NCI-H1048 (cell line): ENCODE measurements around the gene GRB7.
"Not testable (repeated sequence)": the region's sequence is repeated elsewhere in the genome, so short reads cannot be mapped to it uniquely, and the experiment has no call there.

Source experiments
- DNase-seq: peaks from one replicate; lab custom pipeline; 2025; lab: John Stamatoyannopoulos, UW

GRB7 gene

DNA sequence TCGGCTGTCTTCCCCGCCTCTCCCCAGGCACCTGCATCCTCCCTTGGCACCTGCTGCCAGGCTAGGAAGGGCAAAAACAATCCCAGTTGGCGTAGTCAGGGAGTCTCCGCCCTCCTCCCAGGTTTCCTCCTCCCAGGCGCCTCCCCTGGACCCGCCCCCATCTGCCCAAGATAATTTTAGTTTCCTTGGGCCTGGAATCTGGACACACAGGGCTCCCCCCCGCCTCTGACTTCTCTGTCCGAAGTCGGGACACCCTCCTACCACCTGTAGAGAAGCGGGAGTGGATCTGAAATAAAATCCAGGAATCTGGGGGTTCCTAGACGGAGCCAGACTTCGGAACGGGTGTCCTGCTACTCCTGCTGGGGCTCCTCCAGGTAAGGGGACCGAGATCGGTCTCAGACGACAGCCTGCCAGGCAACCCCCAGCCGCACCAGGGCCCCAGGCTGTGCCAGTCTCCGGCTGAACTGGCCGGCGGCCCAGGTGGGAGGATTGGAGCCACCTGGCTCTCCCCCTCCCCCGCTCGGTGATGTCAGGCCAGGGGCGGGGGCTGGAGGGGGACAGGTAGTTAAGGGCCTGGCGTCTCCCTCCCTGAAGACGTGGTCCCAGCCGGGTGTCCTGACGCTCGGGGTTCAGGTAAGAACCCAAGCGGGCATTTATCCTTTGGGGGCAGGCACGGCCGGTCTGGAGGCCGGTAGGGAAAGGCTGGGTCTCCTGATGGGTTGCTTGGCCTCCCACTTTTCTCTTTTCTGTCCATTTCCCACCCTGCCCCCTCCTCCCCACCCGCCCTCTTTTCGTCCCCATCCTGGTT is at the start of gene GRB7:
Gene GRB7, plus strand, starts transcription at position 179 of the 808 bp plus-strand sequence. CDS start 4,364 bp downstream, outside the sequence.
- no peak for DNase-seq

DNA sequence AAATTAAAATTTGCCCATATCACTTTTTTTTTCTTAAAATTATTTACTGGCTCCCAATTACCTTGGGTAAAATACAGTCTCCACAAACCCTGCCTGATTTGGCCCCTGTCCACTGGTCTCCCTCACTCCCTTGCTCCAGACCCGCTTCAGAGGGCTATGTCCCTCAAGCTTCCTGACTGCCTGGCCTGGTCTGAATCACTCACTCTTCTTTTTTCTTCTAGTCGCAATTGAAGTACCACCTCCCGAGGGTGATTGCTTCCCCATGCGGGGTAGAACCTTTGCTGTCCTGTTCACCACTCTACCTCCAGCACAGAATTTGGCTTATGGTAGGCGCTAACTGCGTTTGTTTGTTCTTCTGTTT is 49.3 kb upstream of the GRB7 start:
- DNase-seq = no peak

DNA sequence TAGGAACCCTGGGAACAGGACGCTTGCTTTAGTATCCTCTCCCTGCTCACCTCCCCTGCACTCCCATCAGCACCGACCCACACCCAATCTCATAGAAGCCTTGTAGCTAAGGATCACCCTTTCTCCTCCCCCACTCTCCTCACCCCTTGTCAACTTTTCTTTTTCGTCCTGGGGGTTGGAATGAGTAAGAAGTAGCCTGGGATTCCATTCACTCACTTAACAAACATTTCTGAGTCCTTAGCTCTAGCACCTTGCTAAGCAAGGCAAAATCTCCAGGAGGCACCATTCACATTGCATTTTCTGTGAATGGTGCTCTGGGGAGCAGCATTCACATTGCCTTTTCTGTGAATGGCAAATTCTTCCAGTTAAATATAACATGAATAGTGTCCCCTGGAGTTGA is 48.8 kb upstream of the GRB7 start:
- no peak for DNase-seq

DNA sequence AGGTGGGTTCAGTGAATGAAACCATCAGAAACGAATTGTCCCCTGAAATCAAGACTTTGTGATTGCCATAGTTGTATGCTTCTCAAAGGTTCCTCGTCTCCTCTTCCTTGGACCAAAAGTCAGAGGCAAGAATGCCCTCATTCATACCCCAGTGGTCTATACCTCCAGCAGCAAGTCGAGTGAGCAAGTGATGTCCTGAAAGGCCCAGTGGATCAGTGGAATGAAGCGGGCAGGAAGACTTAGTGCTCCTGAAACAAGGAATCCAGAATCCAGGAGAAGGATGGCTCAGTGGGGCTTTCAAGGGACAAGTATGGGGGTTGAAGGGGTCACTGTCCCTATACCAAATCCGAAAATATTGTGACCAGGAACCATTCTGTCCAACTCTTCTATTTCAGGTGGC is 43.1 kb upstream of the GRB7 start:
- DNase-seq = no peak

DNA sequence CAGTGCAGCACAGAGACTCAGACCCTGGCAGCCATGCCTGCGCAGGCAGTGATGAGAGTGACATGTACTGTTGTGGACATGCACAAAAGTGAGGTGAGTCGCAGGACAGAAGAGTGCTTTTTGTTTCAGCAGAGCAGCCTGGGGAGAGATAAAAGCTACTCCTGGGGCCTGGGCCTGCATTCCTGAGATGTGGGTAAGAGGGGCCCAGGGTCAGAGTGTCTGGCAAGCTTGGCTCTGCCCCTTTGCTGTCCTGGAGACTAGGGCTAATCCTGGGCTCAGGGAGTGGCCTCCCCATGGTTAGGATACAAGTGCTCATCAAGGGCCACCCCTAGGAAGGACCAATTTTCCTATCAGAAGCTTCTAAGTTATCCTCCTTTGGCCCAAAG is 42.7 kb upstream of the GRB7 start:
- DNase-seq = no peak

DNA sequence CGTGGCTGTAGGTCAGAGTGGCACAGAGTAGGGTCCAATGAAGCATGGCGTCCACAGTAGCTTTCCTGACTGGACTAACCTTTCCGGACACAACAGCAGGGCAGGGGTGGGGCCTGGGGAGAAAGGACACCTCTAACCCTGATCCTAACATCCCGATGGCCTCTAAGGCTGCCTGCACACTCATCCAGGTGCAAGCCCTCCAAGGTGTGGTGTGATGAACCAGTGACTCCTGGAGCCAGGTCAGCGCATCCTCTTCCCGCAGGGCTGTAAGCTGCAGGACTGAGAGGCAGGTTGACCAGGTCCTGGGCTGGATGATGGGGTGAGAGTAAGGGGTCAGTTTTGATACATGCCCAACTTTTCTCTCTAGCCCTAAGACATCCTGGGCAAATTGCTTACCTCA is 41.0 kb upstream of the GRB7 start:
- DNase-seq = no peak

DNA sequence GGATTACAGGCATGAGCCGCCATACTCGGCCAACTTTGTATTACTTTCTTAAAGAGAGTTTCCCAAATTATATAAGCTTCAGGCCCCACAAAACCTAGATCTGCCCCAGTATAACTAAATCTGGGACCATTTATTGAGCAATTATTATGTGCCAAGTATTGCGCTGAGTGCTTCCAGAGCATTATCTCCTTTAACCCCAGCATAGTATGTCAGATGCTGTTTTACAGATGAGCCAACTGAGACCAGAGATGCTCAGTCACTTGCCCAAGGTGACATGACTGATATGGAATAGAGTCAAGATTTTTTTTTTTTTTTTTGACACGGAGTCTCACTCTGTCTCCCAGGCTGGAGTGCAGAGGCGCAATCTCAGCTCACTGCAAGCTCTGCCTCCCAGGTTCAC is 39.8 kb upstream of the GRB7 start:
- no peak for DNase-seq

DNA sequence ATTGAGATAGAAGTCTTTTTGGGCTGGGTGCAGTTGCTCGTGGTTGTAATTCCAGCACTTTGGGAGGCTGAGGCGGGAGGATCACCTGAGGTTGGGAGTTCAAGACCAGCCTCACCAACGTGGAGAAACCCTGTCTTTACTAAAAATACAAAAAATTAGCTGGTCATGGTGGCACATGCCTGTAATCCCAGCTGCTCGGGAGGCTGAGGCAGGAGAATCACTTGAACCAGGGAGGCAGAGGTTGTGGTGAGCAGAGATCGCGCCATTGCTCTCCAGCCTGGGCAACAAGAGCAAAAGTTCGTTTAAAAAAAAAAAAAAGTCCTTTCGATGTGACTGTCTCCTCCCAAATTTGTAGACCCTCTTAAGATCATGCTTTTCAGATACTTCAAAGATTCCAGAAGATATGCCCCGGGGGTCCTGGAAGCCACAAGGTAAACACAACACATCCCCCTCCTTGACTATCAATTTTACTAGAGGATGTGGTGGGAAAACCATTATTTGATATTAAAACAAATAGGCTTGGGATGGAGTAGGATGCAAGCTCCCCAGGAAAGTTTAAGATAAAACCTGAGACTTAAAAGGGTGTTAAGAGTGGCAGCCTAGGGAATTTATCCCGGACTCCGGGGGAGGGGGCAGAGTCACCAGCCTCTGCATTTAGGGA is 38.5 kb upstream of the GRB7 start:
- not testable (repeated sequence) for DNase-seq

DNA sequence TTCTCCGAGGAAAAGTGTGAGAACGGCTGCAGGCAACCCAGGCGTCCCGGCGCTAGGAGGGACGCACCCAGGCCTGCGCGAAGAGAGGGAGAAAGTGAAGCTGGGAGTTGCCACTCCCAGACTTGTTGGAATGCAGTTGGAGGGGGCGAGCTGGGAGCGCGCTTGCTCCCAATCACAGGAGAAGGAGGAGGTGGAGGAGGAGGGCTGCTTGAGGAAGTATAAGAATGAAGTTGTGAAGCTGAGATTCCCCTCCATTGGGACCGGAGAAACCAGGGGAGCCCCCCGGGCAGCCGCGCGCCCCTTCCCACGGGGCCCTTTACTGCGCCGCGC is 38.0 kb upstream of the GRB7 start, which contains the start of gene ERBB2:
Gene ERBB2, plus strand, starts transcription at position 247 of the 330 bp plus-strand sequence. CDS start 175 bp downstream, outside the sequence.
- DNase-seq = no peak

DNA sequence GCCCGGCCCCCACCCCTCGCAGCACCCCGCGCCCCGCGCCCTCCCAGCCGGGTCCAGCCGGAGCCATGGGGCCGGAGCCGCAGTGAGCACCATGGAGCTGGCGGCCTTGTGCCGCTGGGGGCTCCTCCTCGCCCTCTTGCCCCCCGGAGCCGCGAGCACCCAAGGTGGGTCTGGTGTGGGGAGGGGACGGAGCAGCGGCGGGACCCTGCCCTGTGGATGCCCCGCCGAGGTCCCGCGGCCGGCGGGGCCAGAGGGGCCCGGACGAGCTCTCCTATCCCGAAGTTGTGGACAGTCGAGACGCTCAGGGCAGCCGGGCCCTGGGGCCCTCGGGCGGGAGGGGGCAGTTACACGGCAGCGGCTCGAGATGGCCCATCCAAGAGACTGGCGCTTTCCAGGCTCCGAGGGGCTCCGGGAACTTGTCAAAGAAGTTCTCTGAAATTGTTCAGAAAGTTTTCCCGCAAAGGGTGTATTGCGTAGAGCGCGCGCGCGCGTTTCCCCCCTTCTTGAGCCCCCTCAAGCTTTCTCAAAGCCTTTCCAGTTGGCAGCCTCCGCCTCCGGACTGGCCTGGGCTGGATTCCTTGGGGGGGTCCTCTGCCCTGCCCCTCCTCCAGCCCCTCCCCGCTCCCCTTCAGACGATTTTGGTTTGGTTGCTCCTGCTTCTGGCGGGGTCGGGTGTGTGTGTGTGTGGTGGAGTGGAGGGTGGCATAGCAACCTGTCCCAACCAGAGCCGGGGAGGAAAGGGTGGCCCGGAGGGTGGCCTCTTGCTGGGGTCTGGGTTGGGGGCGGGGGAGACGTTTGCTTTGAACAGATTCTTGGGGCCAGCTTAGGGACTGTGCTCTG is 37.4 kb upstream of the GRB7 start:
- no peak for DNase-seq

DNA sequence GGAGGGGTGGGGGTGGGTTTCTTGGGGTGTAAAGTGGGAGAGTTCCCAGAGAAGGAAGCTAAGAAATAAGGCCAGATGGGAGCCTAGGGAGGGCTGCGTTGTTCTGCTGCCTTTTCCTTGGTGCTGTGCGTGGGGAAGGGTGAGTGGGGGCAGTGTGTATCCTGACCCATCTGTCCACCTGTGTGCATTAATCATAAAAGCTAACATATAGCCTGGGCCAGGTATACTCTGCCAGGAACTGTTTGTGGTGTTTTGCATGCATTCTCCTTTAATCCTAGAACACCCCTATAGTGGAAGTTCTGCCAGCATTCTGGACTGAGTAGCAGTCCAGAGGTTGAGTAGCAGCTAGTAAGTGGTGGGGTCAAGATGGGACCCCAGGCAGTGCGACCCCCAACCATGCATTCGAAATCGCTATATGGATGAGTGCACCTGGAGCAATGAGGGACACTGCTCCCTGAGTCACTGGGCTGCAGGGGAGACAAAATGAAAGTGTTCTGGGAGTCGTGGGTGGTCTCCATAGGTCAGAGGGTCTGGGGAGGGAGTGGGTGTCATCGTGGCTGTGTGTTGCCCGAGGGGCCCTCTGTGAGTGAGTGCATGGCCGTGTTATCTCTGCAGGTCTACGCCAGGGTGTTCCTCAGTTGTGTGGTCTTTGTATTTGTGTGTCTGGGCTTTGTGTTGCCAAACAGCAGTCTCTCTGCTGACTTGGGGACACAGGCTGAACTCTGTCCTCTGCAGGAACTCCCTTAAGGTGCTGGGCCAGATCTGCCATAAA is 36.5 kb upstream of the GRB7 start:
- no peak for DNase-seq

DNA sequence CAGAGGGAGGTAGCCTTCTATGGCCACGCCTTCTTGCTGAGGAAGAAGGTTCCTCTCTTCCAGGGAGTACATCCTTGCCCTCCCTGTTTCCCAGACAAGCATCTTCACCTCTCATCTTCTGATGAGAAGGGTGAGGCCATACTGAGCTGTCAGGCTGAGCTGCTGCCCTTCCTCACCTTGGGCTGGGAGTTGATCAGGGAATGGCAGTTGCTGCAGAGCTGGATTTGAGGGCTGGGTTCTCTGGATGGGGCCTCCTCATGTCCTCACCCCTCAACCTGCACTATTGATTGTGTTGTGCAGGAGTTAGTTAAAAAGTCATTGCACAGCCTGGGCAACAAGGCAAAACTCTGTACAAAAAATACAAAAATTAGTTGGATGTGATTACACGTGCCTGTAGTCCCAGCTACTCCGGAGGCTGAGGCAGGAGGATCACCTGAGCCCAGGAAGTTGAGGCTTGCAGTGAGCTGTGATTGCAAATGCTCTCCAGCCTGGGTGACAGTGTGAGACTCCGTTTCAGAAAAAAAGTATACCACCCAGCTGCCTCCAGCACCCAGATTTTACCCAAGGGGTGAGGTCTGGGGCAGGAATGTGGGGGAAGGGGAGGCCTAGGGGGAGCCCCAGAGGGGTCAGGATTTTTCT is 35.8 kb upstream of the GRB7 start:
- DNase-seq = no peak

DNA sequence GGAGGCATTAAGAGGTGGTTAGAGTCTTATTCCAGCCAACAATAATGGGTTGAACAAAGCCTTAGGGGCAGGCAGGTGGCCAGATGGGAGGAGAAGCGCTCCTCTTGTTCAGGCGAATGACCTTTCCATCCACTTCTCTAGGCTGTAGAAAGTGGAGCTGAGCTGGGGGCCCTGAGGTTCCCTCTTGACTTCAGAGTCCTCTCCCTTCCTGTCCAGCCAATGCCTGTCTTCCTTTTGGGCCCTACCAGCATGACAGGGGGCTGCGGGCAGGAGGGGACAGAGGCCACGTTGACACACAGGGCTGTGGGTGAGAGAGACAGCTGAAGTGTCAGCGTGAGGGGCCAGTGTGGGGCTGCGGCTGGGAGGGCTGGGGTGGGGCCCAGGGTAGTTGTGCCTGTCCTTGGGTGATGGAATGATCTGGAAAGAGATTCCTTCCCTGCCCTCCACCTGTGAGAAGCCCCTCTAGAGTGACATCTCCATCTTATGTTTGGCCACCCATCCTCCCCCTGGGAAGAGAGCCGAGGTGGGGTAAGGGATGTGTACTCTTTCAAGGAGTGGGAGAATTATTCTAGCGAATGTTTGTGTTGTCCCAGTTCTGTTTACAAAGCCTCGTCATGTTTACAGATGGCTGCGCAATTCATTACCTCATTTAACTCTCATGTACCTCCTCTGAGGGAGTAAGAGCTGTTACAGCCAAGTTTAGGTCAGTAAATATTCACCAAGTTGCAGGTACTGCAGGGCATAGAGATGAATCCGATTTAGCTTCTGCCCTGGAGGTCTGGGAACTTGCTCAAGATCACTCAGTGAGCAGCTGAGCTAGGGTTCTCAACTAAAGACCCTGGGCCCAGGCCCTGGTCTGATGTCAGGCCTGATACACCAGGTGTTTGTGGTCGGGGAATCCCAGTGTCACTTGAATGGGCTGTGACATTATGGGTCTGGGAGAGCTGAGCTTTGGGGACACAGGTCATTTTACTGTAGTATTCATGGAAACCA is 34.5 kb upstream of the GRB7 start:
- DNase-seq = no peak

DNA sequence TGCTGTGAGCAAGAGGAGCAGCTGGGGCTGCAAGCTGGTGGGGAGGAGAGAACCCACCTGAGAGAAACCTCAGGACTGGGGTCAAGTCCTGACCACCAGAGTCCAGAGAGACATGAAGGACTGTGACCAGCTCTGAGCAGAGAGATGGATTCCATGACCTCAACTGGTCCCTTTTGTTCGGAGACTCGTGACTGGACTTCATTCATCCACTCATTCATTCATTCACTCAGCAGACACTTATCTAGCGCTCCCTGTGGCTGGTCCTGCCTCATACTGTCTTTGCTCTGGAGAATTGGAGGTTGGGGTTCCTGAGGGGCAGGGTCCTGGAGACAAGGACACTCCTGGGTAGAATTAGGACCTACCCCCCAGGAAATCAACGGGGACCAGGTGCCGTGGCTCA is 33.8 kb upstream of the GRB7 start:
- DNase-seq = no peak

DNA sequence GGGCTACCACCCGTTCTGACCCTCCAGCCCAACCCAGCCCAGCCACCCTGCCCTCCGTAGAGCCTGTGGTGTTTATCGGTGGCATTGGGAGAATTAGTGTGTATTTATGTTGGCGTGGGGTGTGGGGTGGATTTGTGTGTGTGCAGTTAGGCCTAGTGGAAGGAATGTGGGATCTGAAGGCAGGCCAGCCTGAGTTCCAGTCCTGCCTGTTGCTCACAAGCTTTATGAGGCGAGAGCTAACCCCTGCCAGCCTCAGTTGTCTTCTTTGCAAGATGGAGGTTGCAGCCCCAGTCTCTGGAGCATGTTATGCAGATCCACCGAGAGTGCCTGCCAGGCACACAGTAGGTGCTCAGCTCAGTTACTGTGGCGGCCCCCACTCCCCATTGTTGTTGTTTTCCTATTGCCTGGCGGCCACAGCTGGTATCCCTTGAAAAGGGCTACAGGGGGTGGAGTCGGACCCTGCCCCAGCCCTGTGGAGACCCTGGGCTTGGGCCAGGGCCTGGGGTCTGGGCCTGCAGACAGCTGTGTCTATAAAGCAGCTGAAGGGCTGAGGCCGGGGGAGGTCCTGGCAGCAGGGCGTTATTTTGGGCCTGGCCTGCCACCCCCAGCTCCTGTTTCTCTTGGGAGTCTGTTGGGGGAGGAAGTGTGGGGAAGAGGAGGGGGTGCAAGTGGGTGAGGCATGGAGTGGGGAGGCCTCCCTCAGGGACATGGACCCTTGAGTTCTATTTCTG is 32.8 kb upstream of the GRB7 start:
- no peak for DNase-seq

DNA sequence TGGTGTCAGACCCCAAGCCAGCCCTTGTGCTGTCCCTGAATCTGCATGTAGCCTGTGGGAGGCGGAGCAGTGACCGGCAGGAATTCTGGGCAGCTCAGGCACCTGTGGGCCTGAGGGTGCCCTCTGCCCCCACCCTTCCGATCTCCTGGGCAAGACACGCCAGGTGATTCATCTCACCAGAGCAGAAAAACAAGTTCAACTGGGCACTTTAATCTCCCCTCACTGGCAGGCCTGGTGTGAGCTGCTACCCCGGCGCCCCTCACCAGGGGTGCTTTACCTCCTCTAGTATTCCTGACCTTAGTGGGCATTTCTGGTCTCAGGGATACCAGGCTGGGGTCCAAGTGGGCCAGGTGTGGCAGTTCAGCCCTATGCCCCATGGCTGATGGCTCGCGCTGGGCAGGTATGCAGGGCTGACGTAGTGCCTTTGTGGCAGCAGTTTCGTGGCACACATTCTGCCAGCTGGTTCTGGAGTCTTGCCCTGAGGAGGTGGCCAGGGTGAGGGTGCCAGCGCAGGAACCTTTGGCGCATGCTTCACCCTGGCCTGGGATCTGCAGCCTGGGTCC is 31.9 kb upstream of the GRB7 start:
- no peak for DNase-seq

DNA sequence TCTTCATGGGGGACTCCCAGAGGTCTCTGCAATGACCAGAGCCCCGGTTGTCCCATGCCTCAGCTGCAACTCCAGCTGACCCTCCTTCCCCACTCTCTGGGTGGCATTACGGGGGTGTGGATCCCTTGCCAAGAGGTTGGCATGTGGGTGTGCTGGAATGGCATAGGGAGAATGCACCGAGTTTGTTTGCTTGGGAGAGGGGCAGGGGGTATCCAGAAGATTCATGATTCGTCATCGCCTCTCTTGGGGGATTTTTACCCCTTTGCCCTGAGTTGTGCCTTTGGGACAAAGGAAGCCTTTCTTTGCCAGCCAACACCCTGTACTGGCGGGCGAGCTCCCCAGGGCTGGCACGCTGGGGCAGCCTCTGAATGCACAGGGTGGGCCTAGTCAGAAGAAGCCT is 31.4 kb upstream of the GRB7 start:
- no peak for DNase-seq

DNA sequence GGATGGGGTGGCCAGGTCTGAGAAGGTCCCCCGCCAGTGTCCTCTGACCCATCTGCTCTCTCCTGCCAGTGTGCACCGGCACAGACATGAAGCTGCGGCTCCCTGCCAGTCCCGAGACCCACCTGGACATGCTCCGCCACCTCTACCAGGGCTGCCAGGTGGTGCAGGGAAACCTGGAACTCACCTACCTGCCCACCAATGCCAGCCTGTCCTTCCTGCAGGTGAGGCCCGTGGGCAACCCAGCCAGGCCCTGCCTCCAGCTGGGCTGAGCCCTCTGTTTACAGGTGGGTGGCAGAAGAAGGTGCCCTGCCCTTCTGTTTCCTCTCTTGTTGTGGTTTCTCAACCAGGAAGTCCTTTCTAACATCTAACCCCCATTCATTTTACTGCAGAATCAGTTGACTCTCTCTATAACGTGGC is 30.8 kb upstream of the GRB7 start:
- DNase-seq = no peak

DNA sequence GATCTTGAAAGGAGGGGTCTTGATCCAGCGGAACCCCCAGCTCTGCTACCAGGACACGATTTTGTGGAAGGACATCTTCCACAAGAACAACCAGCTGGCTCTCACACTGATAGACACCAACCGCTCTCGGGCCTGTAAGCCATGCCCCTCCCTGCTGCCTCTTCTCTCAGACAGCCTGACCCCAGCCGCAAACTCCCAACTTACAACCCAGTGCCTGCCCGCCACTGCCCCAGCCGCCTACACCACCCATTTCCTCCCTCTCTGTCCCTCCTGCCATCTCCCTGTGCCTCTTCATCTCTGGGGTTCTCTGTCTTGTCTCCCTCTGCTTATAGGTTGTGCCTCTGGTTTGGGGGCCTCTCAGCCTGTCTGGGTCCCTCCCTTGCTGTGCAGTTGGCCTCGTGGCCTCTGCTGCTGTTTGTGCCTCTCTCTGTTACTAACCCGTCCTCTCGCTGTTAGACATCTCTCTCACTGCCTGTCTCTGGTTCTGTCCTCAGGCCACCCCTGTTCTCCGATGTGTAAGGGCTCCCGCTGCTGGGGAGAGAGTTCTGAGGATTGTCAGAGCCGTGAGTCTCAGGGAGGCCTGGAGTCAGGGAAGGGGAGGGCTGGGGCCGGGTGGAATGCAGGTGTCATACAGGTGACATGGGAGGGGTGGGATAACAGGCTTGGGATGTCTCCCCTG is 28.3 kb upstream of the GRB7 start:
- no peak for DNase-seq
